Endothelial cell of umbilical vein (primary cell): Measurements from ENCODE around the gene SNAPC2. TPM values are rescaled to one million over a fixed set of nuclear protein-coding genes. Genes with fewer than 3 reads are reported as not detected.

ENCODE experiments used
- BruUV-seq: library from RNA; stranded (reverse); fragments of 400-500 nt; replicated peaks from 2 replicates; lab custom pipeline; 2021; lab: Mats Ljungman, UMichigan
- CTCF ChIA-PET: fragments of 300-600, 350-600 bp; sonication (Branson Sonifier 250); formaldehyde crosslinking; loops from one replicate; lab custom pipeline; 2021; ENCODE audit warnings: antibody characterized with exemption, inconsistent platforms; lab: Charles Lee
- POLR2A ChIA-PET: fragments of 300-600, 350-600 bp; sonication (Branson Sonifier 250); formaldehyde crosslinking; loops from one replicate; lab custom pipeline; 2021; ENCODE audit warnings: antibody characterized with exemption, inconsistent platforms; lab: Charles Lee
- DNase-seq: peaks from one replicate; pipeline ENCODE4 v3.0.0-alpha.2; 2011; ENCODE audit warnings: low read depth, low spot score
- FAIRE-seq: peaks from 2 replicates; lab custom pipeline; 2011; peaks lifted over from hg19 to GRCh38; lab: Jason Lieb, UNC
- H2AFZ ChIP-seq: 2 replicates; pipeline ENCODE4 v1.6.0; 2012; ENCODE audit warnings: low read depth, low read length, control low read depth, inconsistent platforms
- H3K27ac ChIP-seq: 2 replicates; pipeline ENCODE4 v1.5.1; 2011; ENCODE audit warnings: low read depth, mild to moderate bottlenecking, control low read depth, low read length, moderate library complexity; ENCODE audit not compliant: insufficient read depth
- H3K27me3 ChIP-seq, 2 experiments: 2 replicates each; pipeline versions ENCODE4 v1.6.0 to v1.6.1; 2011; ENCODE audit warnings: low read length in 2 of 2, mixed read lengths in 1 of 2; ENCODE audit not compliant: control insufficient read depth in 2 of 2, insufficient read depth in 2 of 2
- H3K36me3 ChIP-seq, 2 experiments: 2 replicates in 1 of 2; 3 replicates in 1 of 2; pipeline ENCODE4 v1.5.1; 2011; ENCODE audit warnings: low read length in 2 of 2, mild to moderate bottlenecking in 1 of 2, moderate library complexity in 1 of 2; ENCODE audit not compliant: control insufficient read depth in 2 of 2, insufficient read depth in 2 of 2; ENCODE audit errors: extremely low read depth in 1 of 2
- H3K4me1 ChIP-seq: 3 replicates; pipeline ENCODE4 v1.5.1; 2011; ENCODE audit warnings: mild to moderate bottlenecking, low read length; ENCODE audit not compliant: control insufficient read depth, insufficient read depth; ENCODE audit errors: extremely low read depth
- H3K4me2 ChIP-seq: 2 replicates; pipeline ENCODE4 v1.6.1; 2011; ENCODE audit warnings: low read length, control low read depth, mixed read lengths; ENCODE audit not compliant: insufficient read depth
- H3K4me3 ChIP-seq, 3 experiments: fragments of 200-600 bp in 1 of 3; sonication (generic), shearing (Covaris generic) in 1 of 3; replicated peaks in 1 of 3; 2 replicates each; pipeline ENCODE4 v1.5.1; 2011 to 2016; ENCODE audit warnings: control low read depth in 3 of 3, low read length in 3 of 3, mild to moderate bottlenecking in 2 of 3, inconsistent platforms in 1 of 3, low read depth in 1 of 3, moderate library complexity in 1 of 3; ENCODE audit not compliant: insufficient read depth in 1 of 3
- H3K79me2 ChIP-seq: 2 replicates; pipeline ENCODE4 v1.6.0; 2012; ENCODE audit warnings: low read length, inconsistent platforms; ENCODE audit not compliant: control insufficient read depth, insufficient read depth
- H3K9ac ChIP-seq: replicated peaks from 2 replicates; pipeline ENCODE3; 2011; ENCODE audit warnings: low read length, control low read depth; ENCODE audit not compliant: insufficient read depth; ENCODE audit errors: extremely low read depth
- H3K9me1 ChIP-seq: replicated peaks from 3 replicates; pipeline ENCODE4 v1.6.0; 2011; ENCODE audit warnings: mild to moderate bottlenecking, low read length; ENCODE audit not compliant: control insufficient read depth, insufficient read depth; ENCODE audit errors: extremely low read depth
- H3K9me3 ChIP-seq: replicated peaks from 2 replicates; pipeline ENCODE4 v1.5.1; 2012; ENCODE audit warnings: low read length, inconsistent platforms; ENCODE audit not compliant: control insufficient read depth, insufficient read depth
- H4K20me1 ChIP-seq: replicated peaks from 2 replicates; pipeline ENCODE3; 2011; ENCODE audit warnings: mild to moderate bottlenecking, low read length; ENCODE audit not compliant: control insufficient read depth, insufficient read depth; ENCODE audit errors: extremely low read depth
- CTCF ChIP-seq, 2 donors: IDR thresholded peaks; 1 replicate in 1 of 2; 2 replicates in 1 of 2; pipeline ENCODE4 v1.5.1; 2011; ENCODE audit warnings: low read length in 2 of 2, mild to moderate bottlenecking in 2 of 2, moderate library complexity in 2 of 2, control low read depth in 1 of 2, inconsistent platforms in 1 of 2, low read depth in 1 of 2; ENCODE audit not compliant: insufficient read depth in 1 of 2; ENCODE audit errors: extremely low read depth in 1 of 2
- EZH2 ChIP-seq: IDR thresholded peaks from 2 replicates; pipeline ENCODE4 v1.6.1; 2012; ENCODE audit warnings: borderline replicate concordance, low read depth, mild to moderate bottlenecking, moderate library complexity, low read length, inconsistent platforms; ENCODE audit not compliant: severe bottlenecking
- FOS ChIP-seq: IDR thresholded peaks from 2 replicates; pipeline ENCODE4 v1.6.1; 2011; ENCODE audit warnings: mild to moderate bottlenecking, low read length, moderate library complexity, borderline replicate concordance; ENCODE audit not compliant: insufficient read depth
- GATA2 ChIP-seq: IDR thresholded peaks from 2 replicates; pipeline ENCODE4 v1.7.0; 2011; ENCODE audit warnings: low read depth, mild to moderate bottlenecking, moderate library complexity, mixed read lengths, low read length; ENCODE audit not compliant: insufficient read length, insufficient read depth
- JUN ChIP-seq: IDR thresholded peaks from 2 replicates; pipeline ENCODE4 v1.6.1; 2011; ENCODE audit warnings: borderline replicate concordance, low read depth; ENCODE audit not compliant: insufficient read length, insufficient read depth
- MAX ChIP-seq: IDR thresholded peaks from 2 replicates; pipeline ENCODE4 v1.6.1; 2011; ENCODE audit not compliant: insufficient read depth, insufficient read length
- MYC ChIP-seq: IDR thresholded peaks from one replicate; pipeline ENCODE4 v1.6.1; 2011; ENCODE audit warnings: mild to moderate bottlenecking, low read depth, low read length
- POLR2A ChIP-seq: IDR thresholded peaks from 2 replicates; pipeline ENCODE4 v1.6.1; 2012; ENCODE audit warnings: low read depth, mild to moderate bottlenecking, control low read depth, low read length
- POLR2AphosphoS5 ChIP-seq: IDR thresholded peaks from 2 replicates; pipeline ENCODE4 v1.6.1; 2012; ENCODE audit warnings: low read depth, mild to moderate bottlenecking, control low read depth, low read length, moderate library complexity; ENCODE audit not compliant: insufficient read depth
- dilution Hi-C: fragments of 300-500 bp; cut with MboI; formaldehyde crosslinking; loops from one replicate; pipeline ENCODE4 v1.15.0; 2019; ENCODE audit warnings: low sequenced_read_pairs; ENCODE audit not compliant: extremely low pct_ligation_motif_present
- intact Hi-C: fragments of 100-400 bp; cut with micrococcal nuclease; formaldehyde crosslinking; loops from one replicate; pipeline ENCODE4 v1.10.0; 2022
- polyA plus RNA-seq, 4 experiments: library from polyadenylated mRNA; depleted of rRNA in 3 of 4; stranded (reverse) in 3 of 4; unstranded in 1 of 4; fragments of >200 nt; gene quantifications; 2 replicates each; pipeline versions ENCODE4 v1.2.1 to v1.2.3, GENCODE V29; 2011 to 2012; ENCODE audit warnings: missing spikeins in 1 of 4
- total RNA-seq: library from RNA; stranded (reverse); gene quantifications from 2 replicates; pipeline ENCODE4 v1.2.3, GENCODE V29; 2021

Gene SNAPC2
- total and polyA plus RNA-seq, 2 donors (not counting 3 experiments of a cell fraction or from before 2014, with no cell fraction given) = 23.7 to 25.8 TPM

- intact Hi-C loops (no loop called here), dilution Hi-C loops (no loop called here)
- Histone ChIP-seq H3K9me3 (no peaks in the 10 kb centered on the region), H3K36me3 (no peaks in the 10 kb centered on the region), H3K27me3 (no peaks in the 10 kb centered on the region), H3K4me3 (no peak overlapping the region), H3K79me2 (peaks cover 14% of the 10 kb centered on the region), H3K27ac (no peak overlapping the region), H4K20me1 (no peaks in the 10 kb centered on the region), H3K4me2 (no peak overlapping the region), H2AFZ (no peak overlapping the region), H3K9me1 (no peaks in the 10 kb centered on the region), H3K4me1 (peaks cover 16% of the 10 kb centered on the region), H3K9ac (no peak overlapping the region)
- no peak for DNase-seq
- FAIRE-seq = no peak
- TF ChIP-seq MYC (no peak), POLR2A (no peak), MAX (no peak), FOS (no peak), CTCF (IDR thresholded peaks at IDR 0.05; ENCODE audit: extremely low read depth in 1 of 2, insufficient read depth in 1 of 2, low read depth in 1 of 2, low read length in 2 of 2) (no peak), GATA2 (no peak), EZH2 (no peak), JUN (no peak), POLR2AphosphoS5 (no peak)
- ChIA-PET POLR2A (no interaction called here), CTCF (interaction anchor here (0.9 to 2.6 kb wide), 4 partner anchors 31 to 332 kb away, joined by 3 to 14 read pairs (median 5); partner anchors contain the start of gene TIMM44)
- no TSS peak for BruUV-seq
Observed at GRCh38 chr19:7900401-7900870, 19.7 kb upstream of the SNAPC2 start.
